ENCODE data around the gene VSIR.

VSIR gene

DNA sequence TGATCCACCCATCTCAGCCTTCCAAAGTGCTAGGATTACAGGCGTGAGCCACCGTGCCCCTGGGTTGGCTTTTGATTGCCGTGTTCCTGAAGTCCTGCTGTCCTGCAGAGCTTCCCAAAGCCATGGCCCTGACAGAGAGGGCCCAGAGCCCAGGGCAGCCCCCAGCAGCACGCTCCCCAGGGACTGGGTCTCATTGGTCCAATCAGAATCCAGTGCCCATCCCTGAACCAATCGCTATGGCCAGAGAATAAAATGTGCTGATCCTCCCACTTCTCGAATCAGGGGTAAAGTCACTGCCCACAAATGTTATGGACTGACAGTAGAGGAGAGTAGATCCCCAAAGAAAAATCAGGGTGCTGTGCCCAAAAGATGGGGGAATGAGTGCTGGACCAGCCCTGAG, 48.8 kb downstream of the VSIR start:
- no peak overlapping the region for H3K4me3 ChIP-seq (ENCODE audit: extremely low read depth, insufficient read depth, low read length, poor library complexity, severe bottlenecking)
- no peaks in the 10 kb centered on the region for H3K9me3 ChIP-seq (ENCODE audit: control insufficient read depth, low read length)
- WGBS, 2 experiments (ENCODE audit: insufficient coverage in 2 of 2) = 94 to 95% methylated on average over 6 of the region's 6 CpGs
- peaks cover 35% of the 10 kb centered on the region for H3K4me1 ChIP-seq (ENCODE audit: control insufficient read depth, insufficient read depth, low read length, poor library complexity, severe bottlenecking)
- H3K36me3 ChIP-seq (ENCODE audit: control insufficient read depth, insufficient read depth, low read length) = no peaks in the 10 kb centered on the region
- no peak overlapping the region for H3K27ac ChIP-seq (ENCODE audit: low read depth, low read length, severe bottlenecking)

DNA sequence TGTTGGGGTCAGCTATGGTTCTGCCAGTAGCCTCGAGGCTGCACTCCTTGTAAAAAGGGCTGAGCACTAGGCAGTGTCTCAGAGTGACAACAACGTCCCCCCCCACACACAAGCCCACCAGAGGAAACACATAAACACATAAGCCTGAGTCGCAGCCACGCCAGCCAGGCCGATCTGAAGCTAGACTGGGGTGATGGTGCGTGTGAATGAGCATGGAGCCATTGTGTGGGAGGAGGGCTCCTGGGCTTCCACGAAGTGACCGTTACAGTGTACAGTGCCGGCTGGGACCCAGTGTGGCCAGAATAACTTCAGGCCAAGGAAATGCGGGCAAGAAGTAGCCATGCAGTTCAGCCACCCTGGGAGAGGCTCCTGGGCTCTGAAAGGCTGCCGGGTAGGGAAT, 50.0 kb downstream of the VSIR start:
- Histone ChIP-seq H3K4me1 (ENCODE audit: control insufficient read depth, insufficient read depth, low read length, poor library complexity, severe bottlenecking) (peaks cover 32% of the 10 kb centered on the region), H3K27ac (ENCODE audit: low read depth, low read length, severe bottlenecking) (no peak overlapping the region), H3K36me3 (ENCODE audit: control insufficient read depth, insufficient read depth, low read length) (no peaks in the 10 kb centered on the region), H3K4me3 (ENCODE audit: extremely low read depth, insufficient read depth, low read length, poor library complexity, severe bottlenecking) (no peak overlapping the region), H3K9me3 (ENCODE audit: control insufficient read depth, low read length) (no peaks in the 10 kb centered on the region)
- 92 to 93% methylated on average over 6 to 9 of the region's 11 CpGs for WGBS, 2 experiments (ENCODE audit: insufficient coverage in 2 of 2)

DNA sequence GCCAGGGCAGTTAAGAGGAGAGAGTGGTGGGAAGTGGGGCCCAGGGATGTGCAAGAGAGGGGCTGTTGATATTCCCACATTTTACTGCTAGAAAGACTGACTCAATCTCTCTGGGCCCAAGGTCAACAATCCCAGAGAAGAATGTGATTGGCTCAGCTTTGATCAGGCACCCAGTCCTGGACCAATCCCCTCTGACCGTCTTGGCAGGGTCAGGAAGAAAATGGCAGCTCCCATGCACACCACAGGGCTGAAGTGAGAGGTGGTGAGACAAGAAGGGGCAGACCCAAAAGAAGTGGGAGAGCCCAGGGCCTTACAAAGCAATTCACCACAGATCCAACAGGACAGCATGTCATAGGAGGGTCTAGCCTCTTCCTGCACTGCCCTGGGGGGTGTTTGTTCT, 50.5 kb downstream of the VSIR start:
- Histone ChIP-seq H3K4me3 (ENCODE audit: extremely low read depth, insufficient read depth, low read length, poor library complexity, severe bottlenecking) (no peak overlapping the region), H3K4me1 (ENCODE audit: control insufficient read depth, insufficient read depth, low read length, poor library complexity, severe bottlenecking) (peaks cover 27% of the 10 kb centered on the region), H3K27ac (ENCODE audit: low read depth, low read length, severe bottlenecking) (no peak overlapping the region), H3K36me3 (ENCODE audit: control insufficient read depth, insufficient read depth, low read length) (no peaks in the 10 kb centered on the region), H3K9me3 (ENCODE audit: control insufficient read depth, low read length) (no peaks in the 10 kb centered on the region)
- WGBS, 2 experiments (ENCODE audit: insufficient coverage in 2 of 2) = 78 to 100% methylated on average over 1 of the region's 1 CpG

DNA sequence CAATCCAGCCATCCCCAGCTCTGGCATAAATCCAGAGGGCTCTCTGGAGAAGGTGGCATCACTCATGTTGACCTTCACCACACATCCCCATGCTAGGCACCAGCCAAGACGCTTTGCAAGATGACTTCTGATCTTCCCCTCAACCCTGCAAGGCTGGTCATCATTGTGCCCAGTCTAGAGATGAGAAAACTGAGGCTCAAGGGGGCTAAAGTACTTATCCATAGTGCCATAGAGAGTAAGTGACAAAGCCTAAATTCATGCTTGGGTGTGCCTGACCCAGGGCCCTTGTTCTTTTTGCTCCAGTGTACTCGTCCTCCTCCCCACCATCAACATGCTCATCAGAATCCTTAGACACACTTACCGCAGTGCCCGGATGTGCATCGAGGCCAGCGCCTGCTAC, 52.0 kb downstream of the VSIR start:
- WGBS, 2 experiments (ENCODE audit: insufficient coverage in 2 of 2) = 86 to 100% methylated on average over 5 of the region's 6 CpGs
- Histone ChIP-seq H3K4me1 (ENCODE audit: control insufficient read depth, insufficient read depth, low read length, poor library complexity, severe bottlenecking) (peaks cover 15% of the 10 kb centered on the region), H3K36me3 (ENCODE audit: control insufficient read depth, insufficient read depth, low read length) (no peaks in the 10 kb centered on the region), H3K9me3 (ENCODE audit: control insufficient read depth, low read length) (no peaks in the 10 kb centered on the region), H3K27ac (ENCODE audit: low read depth, low read length, severe bottlenecking) (no peak overlapping the region), H3K4me3 (ENCODE audit: extremely low read depth, insufficient read depth, low read length, poor library complexity, severe bottlenecking) (no peak overlapping the region)

DNA sequence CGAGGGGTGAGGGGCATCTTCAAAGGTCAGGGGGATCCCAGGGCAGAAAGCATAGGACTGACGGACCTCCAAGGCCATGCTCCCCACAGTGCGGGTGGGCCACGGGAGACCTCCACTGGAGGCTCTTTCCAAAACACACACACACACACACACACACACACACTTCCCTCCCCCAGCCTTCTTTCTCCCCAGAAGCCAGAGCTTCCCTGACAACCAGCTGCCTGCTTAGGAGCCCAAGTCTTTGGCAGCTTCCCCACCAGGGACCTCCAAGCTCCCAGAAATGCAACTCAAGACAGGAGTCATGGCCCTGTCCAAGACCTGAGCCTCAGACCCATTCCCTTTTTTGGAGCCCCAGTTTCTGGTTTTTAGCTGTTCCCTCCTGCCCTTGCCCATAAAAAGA, 53.0 kb downstream of the VSIR start:
- Histone ChIP-seq H3K4me3 (ENCODE audit: extremely low read depth, insufficient read depth, low read length, poor library complexity, severe bottlenecking) (no peak overlapping the region), H3K27ac (ENCODE audit: low read depth, low read length, severe bottlenecking) (no peak overlapping the region), H3K9me3 (ENCODE audit: control insufficient read depth, low read length) (no peaks in the 10 kb centered on the region), H3K36me3 (ENCODE audit: control insufficient read depth, insufficient read depth, low read length) (no peaks in the 10 kb centered on the region), H3K4me1 (ENCODE audit: control insufficient read depth, insufficient read depth, low read length, poor library complexity, severe bottlenecking) (peaks cover 7% of the 10 kb centered on the region)
- 79 to 86% methylated on average over 1 to 4 of the region's 4 CpGs for WGBS, 2 experiments (ENCODE audit: insufficient coverage in 2 of 2)

DNA sequence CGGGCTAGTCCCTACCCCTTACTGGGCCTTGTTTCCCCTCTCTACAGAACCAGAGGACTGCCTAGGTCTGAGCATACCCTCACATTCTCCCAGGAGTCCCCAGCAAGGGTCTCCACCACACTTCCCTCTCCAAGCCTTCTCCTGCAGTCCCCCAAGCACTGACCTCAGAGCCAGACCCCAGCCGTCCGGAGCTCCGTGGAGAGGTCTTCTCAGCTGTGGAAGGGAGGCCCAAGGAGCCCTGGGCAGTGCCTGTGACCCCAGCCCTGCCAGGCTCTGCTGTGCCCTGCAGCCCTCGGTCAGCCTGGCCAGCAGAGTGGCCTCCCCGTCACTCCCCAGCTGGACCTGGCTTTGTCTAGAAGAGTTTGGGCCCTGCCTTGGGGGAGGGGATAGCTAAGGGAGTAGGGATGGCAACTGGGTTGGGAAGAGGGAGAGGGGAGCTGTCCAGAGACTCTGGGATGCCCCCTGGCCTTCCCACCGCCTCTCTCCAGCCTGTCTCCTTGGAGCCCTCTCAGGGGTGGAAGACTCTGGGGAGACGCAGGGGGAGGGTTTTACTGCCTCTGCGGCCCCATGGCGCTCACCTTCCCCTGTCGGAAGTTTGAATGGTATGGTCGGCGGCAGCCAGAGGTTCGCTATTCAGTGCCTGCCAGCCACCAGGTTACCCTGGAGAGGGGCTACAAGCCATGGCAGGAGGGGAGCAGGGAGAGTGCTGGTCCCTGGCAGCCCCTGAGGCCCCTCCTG, 53.7 kb downstream of the VSIR start, which contains the start of gene C10orf105:
C10orf105 (minus strand) TSS at position 315 of the 738 bp plus-strand sequence. CDS start 3,441 bp downstream, outside the sequence.
- no peaks in the 10 kb centered on the region for H3K36me3 ChIP-seq (ENCODE audit: control insufficient read depth, insufficient read depth, low read length)
- H3K9me3 ChIP-seq (ENCODE audit: control insufficient read depth, low read length) = no peaks in the 10 kb centered on the region
- H3K27ac ChIP-seq (ENCODE audit: low read depth, low read length, severe bottlenecking) = no peak within 1 kb of the TSS
- 56 to 58% methylated on average over 8 of the region's 14 CpGs for whole genome bisulfite sequencing, 2 experiments (ENCODE audit: insufficient coverage in 2 of 2)
- peaks cover 7% of the 10 kb centered on the region for H3K4me1 ChIP-seq (ENCODE audit: control insufficient read depth, insufficient read depth, low read length, poor library complexity, severe bottlenecking)
- H3K4me3 ChIP-seq (ENCODE audit: extremely low read depth, insufficient read depth, low read length, poor library complexity, severe bottlenecking) = no peak within 1 kb of the TSS

DNA sequence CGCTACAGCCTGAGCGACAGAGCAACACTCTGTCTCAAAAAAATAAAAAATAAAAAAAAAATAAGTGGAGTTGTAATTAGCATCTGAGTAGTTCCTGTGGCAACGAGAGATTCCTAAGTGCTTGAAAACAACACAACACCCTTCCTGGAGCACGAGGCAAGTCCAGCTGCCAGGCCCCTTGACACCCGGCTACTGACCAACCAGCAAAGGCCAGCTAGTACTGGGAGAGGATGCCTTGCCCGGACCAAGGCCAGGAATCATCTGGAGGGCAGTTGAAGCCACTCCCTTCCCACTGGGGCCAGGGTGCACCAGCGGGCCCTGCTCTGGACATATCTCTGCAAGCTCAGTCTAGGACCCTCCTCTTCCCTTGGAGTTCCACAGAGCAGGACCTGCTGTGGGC, 54.3 kb downstream of the VSIR start:
- Histone ChIP-seq H3K9me3 (ENCODE audit: control insufficient read depth, low read length) (no peaks in the 10 kb centered on the region), H3K4me1 (ENCODE audit: control insufficient read depth, insufficient read depth, low read length, poor library complexity, severe bottlenecking) (peaks cover 11% of the 10 kb centered on the region), H3K27ac (ENCODE audit: low read depth, low read length, severe bottlenecking) (no peak overlapping the region), H3K36me3 (ENCODE audit: control insufficient read depth, insufficient read depth, low read length) (no peaks in the 10 kb centered on the region), H3K4me3 (ENCODE audit: extremely low read depth, insufficient read depth, low read length, poor library complexity, severe bottlenecking) (no peak overlapping the region)
- 72 to 90% methylated on average over 3 to 4 of the region's 7 CpGs for WGBS, 2 experiments (ENCODE audit: insufficient coverage in 2 of 2)

DNA sequence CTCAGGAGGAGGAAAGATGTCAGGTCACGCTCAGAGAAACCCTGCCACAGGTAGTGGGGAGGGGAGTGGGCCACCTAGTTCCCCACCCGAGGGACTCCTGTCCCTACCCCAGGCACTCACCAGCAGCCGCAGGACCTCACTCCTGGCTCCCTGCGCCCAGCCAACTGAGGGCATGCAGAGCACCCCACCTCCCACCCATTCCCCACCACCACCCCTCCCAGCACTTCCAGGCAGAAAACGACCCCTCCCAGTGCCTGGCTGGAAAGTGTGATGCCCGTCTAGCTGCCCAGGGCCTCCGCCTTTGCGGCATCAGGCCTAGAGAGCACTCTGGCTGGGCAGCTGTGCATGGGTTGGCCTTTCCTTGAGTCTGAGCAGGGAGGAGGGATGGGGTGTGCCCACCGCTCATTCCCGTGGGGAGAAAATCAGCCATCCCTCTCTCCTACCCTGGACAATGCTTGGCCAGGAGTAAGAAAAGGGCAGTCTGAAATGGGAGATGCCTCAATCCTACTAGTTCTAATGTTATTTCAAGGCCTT, 55.1 kb downstream of the VSIR start:
- no peak overlapping the region for H3K4me3 ChIP-seq (ENCODE audit: extremely low read depth, insufficient read depth, low read length, poor library complexity, severe bottlenecking)
- no peaks in the 10 kb centered on the region for H3K9me3 ChIP-seq (ENCODE audit: control insufficient read depth, low read length)
- 91% methylated on average over 6 of the region's 10 CpGs; no CpG with 5 or more reads in 1 of the 2 experiments for WGBS, 2 experiments (ENCODE audit: insufficient coverage in 2 of 2)
- no peak overlapping the region for H3K27ac ChIP-seq (ENCODE audit: low read depth, low read length, severe bottlenecking)
- peaks cover 17% of the 10 kb centered on the region for H3K4me1 ChIP-seq (ENCODE audit: control insufficient read depth, insufficient read depth, low read length, poor library complexity, severe bottlenecking)
- H3K36me3 ChIP-seq (ENCODE audit: control insufficient read depth, insufficient read depth, low read length) = no peaks in the 10 kb centered on the region

DNA sequence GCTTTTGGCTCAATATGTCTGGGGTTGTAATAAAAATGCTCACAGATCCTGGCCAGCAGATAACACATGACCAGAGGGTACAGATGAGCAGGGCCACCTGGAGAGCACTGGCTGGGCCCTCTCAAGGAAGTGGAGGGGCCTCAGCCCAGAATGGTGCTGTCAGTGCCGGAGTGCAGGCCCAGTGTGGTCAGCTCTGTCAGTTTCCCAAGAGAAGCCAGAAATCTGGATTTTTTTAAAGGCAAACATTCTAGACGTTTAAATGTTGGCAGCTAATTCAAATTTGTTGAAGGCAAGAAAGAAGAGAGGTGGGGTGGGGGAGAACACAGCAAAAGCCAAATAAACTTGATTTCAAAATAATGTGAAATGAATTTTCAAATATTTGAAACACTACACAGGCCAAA, 55.8 kb downstream of the VSIR start:
- 91 to 100% methylated on average over 1 of the region's 2 CpGs for WGBS, 2 experiments (ENCODE audit: insufficient coverage in 2 of 2)
- Histone ChIP-seq H3K9me3 (ENCODE audit: control insufficient read depth, low read length) (no peaks in the 10 kb centered on the region), H3K4me1 (ENCODE audit: control insufficient read depth, insufficient read depth, low read length, poor library complexity, severe bottlenecking) (peaks cover 19% of the 10 kb centered on the region), H3K36me3 (ENCODE audit: control insufficient read depth, insufficient read depth, low read length) (no peaks in the 10 kb centered on the region), H3K4me3 (ENCODE audit: extremely low read depth, insufficient read depth, low read length, poor library complexity, severe bottlenecking) (no peak overlapping the region), H3K27ac (ENCODE audit: low read depth, low read length, severe bottlenecking) (no peak overlapping the region)

DNA sequence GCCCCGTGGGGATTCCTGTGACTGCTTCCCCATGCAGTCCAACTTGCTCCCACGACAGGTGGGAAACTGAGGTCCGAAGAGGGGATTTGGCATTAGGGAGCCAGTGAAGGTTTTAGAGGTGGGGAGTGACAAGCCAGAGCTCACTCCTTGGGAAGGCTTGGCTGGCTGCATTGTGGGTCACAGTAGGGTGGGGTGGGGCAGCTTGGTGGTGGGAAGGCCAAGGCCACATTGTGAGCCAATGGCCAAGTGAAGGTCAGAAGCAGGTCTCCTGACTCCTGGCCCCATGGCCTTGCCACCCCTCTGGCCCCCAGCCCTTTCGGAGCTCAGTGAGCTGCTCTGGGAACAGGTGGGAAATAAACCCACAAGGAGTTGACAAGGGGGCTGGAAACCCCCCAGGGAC, 56.3 kb downstream of the VSIR start:
- Histone ChIP-seq H3K27ac (ENCODE audit: low read depth, low read length, severe bottlenecking) (no peak overlapping the region), H3K4me3 (ENCODE audit: extremely low read depth, insufficient read depth, low read length, poor library complexity, severe bottlenecking) (no peak overlapping the region), H3K9me3 (ENCODE audit: control insufficient read depth, low read length) (no peaks in the 10 kb centered on the region), H3K4me1 (ENCODE audit: control insufficient read depth, insufficient read depth, low read length, poor library complexity, severe bottlenecking) (peaks cover 19% of the 10 kb centered on the region), H3K36me3 (ENCODE audit: control insufficient read depth, insufficient read depth, low read length) (no peaks in the 10 kb centered on the region)
- WGBS, 2 experiments (ENCODE audit: insufficient coverage in 2 of 2) = 93 to 100% methylated on average over 2 to 3 of the region's 4 CpGs

DNA sequence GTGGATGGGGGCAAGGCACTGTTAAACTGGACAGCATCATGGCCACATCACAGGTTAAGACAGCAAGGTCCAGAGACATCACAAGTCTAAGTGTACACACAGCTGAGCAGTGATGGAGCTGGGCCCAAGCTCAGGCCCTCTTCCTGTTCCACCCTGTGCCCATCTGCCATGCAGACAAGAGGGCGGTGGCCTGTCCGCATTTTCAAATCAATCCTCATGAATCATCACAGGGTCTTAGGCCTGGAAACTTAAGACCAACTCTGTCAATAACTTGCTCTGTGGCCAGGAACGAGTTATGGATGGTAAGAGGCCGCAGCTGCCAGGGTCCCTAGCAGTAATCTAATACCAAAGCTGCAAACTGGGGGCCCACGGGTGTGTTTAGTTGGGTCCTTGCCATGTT, 56.9 kb downstream of the VSIR start:
- H3K4me1 ChIP-seq (ENCODE audit: control insufficient read depth, insufficient read depth, low read length, poor library complexity, severe bottlenecking) = peaks cover 19% of the 10 kb centered on the region
- H3K9me3 ChIP-seq (ENCODE audit: control insufficient read depth, low read length) = no peaks in the 10 kb centered on the region
- no peak overlapping the region for H3K27ac ChIP-seq (ENCODE audit: low read depth, low read length, severe bottlenecking)
- H3K36me3 ChIP-seq (ENCODE audit: control insufficient read depth, insufficient read depth, low read length) = no peaks in the 10 kb centered on the region
- H3K4me3 ChIP-seq (ENCODE audit: extremely low read depth, insufficient read depth, low read length, poor library complexity, severe bottlenecking) = no peak overlapping the region
- WGBS, 2 experiments (ENCODE audit: insufficient coverage in 2 of 2) = 100% methylated on average over 1 to 2 of the region's 5 CpGs

Measured in mesodermal cell (in vitro differentiated cells).